Upper lobe of left lung (tissue), 4 donors: ENCODE results near the gene ATOH7.
"Not testable (repeated sequence)": the region's sequence is repeated elsewhere in the genome, so short reads cannot be mapped to it uniquely, and the experiment has no call there.

Experiments
- EP300 ChIP-seq, 4 donors: sonication (generic); formaldehyde crosslinking; IDR thresholded peaks; one replicate each; pipeline ENCODE4 v1.5.1; 2017; ENCODE audit warnings: antibody characterized with exemption in 4 of 4, control low read depth in 2 of 4
- POLR2AphosphoS5 ChIP-seq, 2 donors: sonication (generic); formaldehyde crosslinking; IDR thresholded peaks; one replicate each; pipeline ENCODE4 v1.5.1; 2017; ENCODE audit warnings: antibody characterized with exemption in 2 of 2

- not testable (repeated sequence) for TF ChIP-seq EP300, POLR2AphosphoS5 (IDR thresholded peaks at IDR 0.05)
Observed at GRCh38 chr10:68246397-68246796, 14.5 kb upstream of the ATOH7 start.
